Fibroblast of lung (primary cell): ENCODE measurements around the gene TP53BP1. TPM values are rescaled to one million over a fixed set of nuclear protein-coding genes. Genes with fewer than 3 reads are reported as not detected.
"Not testable (repeated sequence)": the region's sequence is repeated elsewhere in the genome, so short reads cannot be mapped to it uniquely, and the experiment has no call there.

ENCODE experiments used
- DNase-seq, 2 donors: peaks; one replicate each; pipeline versions ENCODE4 v3.0.0 to v3.0.0-alpha.2; 2010; ENCODE audit warnings: low read depth in 2 of 2
- H2AFZ ChIP-seq: 2 replicates; pipeline ENCODE4 v1.5.1; 2012; ENCODE audit warnings: low read length, control low read depth, inconsistent platforms
- H3K27ac ChIP-seq: 2 replicates; pipeline ENCODE4 v1.5.1; 2011; ENCODE audit warnings: low read length, control low read depth; ENCODE audit not compliant: insufficient read depth
- H3K27me3 ChIP-seq: 2 replicates; pipeline ENCODE4 v1.5.1; 2011; ENCODE audit warnings: mild to moderate bottlenecking, low read length; ENCODE audit not compliant: control insufficient read depth, insufficient read depth
- H3K36me3 ChIP-seq: 2 replicates; pipeline ENCODE4 v1.5.1; 2011; ENCODE audit warnings: low read length; ENCODE audit not compliant: control insufficient read depth, insufficient read depth
- H3K4me1 ChIP-seq: 2 replicates; pipeline ENCODE4 v1.5.1; 2011; ENCODE audit warnings: low read length; ENCODE audit not compliant: control insufficient read depth, insufficient read depth; ENCODE audit errors: extremely low read depth
- H3K4me2 ChIP-seq: 2 replicates; pipeline ENCODE4 v1.5.1; 2011; ENCODE audit warnings: low read length, control low read depth; ENCODE audit not compliant: insufficient read depth; ENCODE audit errors: extremely low read depth
- H3K4me3 ChIP-seq, 4 experiments: fragments of 200-600 bp in 1 of 4; sonication (generic) in 1 of 4; replicated peaks in 1 of 4; 2 replicates each; pipeline ENCODE4 v1.5.1; 2011 to 2016; ENCODE audit warnings: low read length in 4 of 4, low read depth in 3 of 4, mild to moderate bottlenecking in 3 of 4, control low read depth in 2 of 4, inconsistent platforms in 1 of 4, mixed read lengths in 1 of 4; ENCODE audit not compliant: insufficient read depth in 1 of 4; ENCODE audit errors: control extremely low read depth in 1 of 4
- H3K79me2 ChIP-seq: 2 replicates; pipeline ENCODE4 v1.5.1; 2012; ENCODE audit warnings: mild to moderate bottlenecking, low read length, inconsistent platforms; ENCODE audit not compliant: control insufficient read depth, insufficient read depth
- H3K9ac ChIP-seq: 2 replicates; pipeline ENCODE4 v1.5.1; 2011; ENCODE audit warnings: mild to moderate bottlenecking, low read length, control low read depth; ENCODE audit not compliant: insufficient read depth
- H3K9me3 ChIP-seq: 2 replicates; pipeline ENCODE4 v1.5.1; 2012; ENCODE audit warnings: low read depth, low read length; ENCODE audit not compliant: control insufficient read depth, insufficient read depth
- H4K20me1 ChIP-seq: 2 replicates; pipeline ENCODE4 v1.5.1; 2011; ENCODE audit warnings: low read length; ENCODE audit not compliant: control insufficient read depth, insufficient read depth; ENCODE audit errors: extremely low read depth
- CTCF ChIP-seq, 2 donors: IDR thresholded peaks in 1 of 2; conservative IDR thresholded peaks in 1 of 2; 1 replicate in 1 of 2; 2 replicates in 1 of 2; pipeline ENCODE4 v1.5.1; 2011 to 2012; ENCODE audit warnings: low read length in 2 of 2, control low read depth in 1 of 2, inconsistent platforms in 1 of 2, low read depth in 1 of 2, mild to moderate bottlenecking in 1 of 2
- EZH2 ChIP-seq: IDR thresholded peaks from 2 replicates; pipeline ENCODE4 v1.5.1; 2012; ENCODE audit warnings: low read length, control low read depth, mild to moderate bottlenecking; ENCODE audit errors: missing control alignments
- polyA plus RNA-seq, 2 donors: library from polyadenylated mRNA; depleted of rRNA in 1 of 2; stranded (reverse) in 1 of 2; unstranded in 1 of 2; fragments of >200 nt; gene quantifications; 2 replicates each; pipeline ENCODE4 v1.2.1, GENCODE V29; 2011 to 2012; ENCODE audit warnings: missing spikeins in 1 of 2
- total RNA-seq: library from RNA; depleted of rRNA; stranded (reverse); fragments of >200 nt; gene quantifications from 2 replicates; pipeline ENCODE4 v1.2.1, GENCODE V29; 2014

The TP53BP1 gene
- total and polyA plus RNA-seq, 2 donors (not counting 1 experiment from before 2014, with no cell fraction given): 38.8 to 132 TPM

- Histone ChIP-seq H3K27me3 (no peaks in the 10 kb centered on the region), H3K79me2 (no peaks in the 10 kb centered on the region), H3K27ac (no peak overlapping the region), H3K4me1 (no peaks in the 10 kb centered on the region), H3K36me3 (peaks cover 15% of the 10 kb centered on the region), H3K9me3 (no peaks in the 10 kb centered on the region), H3K4me2 (no peak overlapping the region), H3K4me3 (no peak overlapping the region), H3K9ac (no peak overlapping the region), H2AFZ (no peak overlapping the region), H4K20me1 (no peaks in the 10 kb centered on the region)
- no peak for TF ChIP-seq EZH2
- TF ChIP-seq CTCF (conservative IDR thresholded peaks at IDR 0.05 in 1 of 2, IDR thresholded peaks at IDR 0.05 in 1 of 2; ENCODE audit: low read depth in 1 of 2, low read length in 2 of 2): no peak
- DNase-seq: no peak
Measured at GRCh38 chr15:43404130-43404529, 88.8 kb downstream of the TP53BP1 start.

DNA sequence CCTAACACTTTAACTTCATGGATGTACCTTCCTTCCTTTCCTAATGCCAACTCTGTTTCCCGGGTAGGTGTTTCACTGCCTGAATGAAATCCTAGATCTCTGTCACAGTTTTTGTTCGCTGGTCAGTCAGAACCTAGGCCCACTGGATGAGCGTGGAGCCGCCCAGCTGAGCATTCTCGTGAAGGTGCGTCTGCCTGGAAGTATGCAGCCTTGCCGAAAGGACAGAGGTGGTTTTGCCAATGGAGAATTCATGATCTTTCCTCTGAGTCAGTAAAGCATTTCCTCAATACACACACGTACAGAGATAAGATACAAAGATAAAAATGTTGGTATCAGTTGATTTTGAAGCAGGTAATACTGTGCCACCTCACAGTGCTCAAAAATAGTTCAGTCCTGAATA lies 89.3 kb downstream of the TP53BP1 start:
- Histone ChIP-seq H3K4me3 (no peak overlapping the region), H3K9me3 (no peaks in the 10 kb centered on the region), H3K27ac (no peak overlapping the region), H4K20me1 (no peaks in the 10 kb centered on the region), H3K36me3 (peaks cover 11% of the 10 kb centered on the region), H3K79me2 (no peaks in the 10 kb centered on the region), H3K4me2 (no peak overlapping the region), H3K4me1 (no peaks in the 10 kb centered on the region), H2AFZ (no peak overlapping the region), H3K9ac (no peak overlapping the region), H3K27me3 (no peaks in the 10 kb centered on the region)
- TF ChIP-seq CTCF (conservative IDR thresholded peaks at IDR 0.05 in 1 of 2, IDR thresholded peaks at IDR 0.05 in 1 of 2; ENCODE audit: low read depth in 1 of 2, low read length in 2 of 2): no peak
- TF ChIP-seq EZH2: no peak
- DNase-seq: no peak

GRCh38 chr15:43402255-43402654 lies 90.7 kb downstream of the TP53BP1 start:
- no peak overlapping the region for H3K4me3 ChIP-seq
- H4K20me1 ChIP-seq: no peaks in the 10 kb centered on the region
- H3K79me2 ChIP-seq: no peaks in the 10 kb centered on the region
- TF ChIP-seq EZH2: no peak
- TF ChIP-seq CTCF (conservative IDR thresholded peaks at IDR 0.05 in 1 of 2, IDR thresholded peaks at IDR 0.05 in 1 of 2; ENCODE audit: low read depth in 1 of 2, low read length in 2 of 2): no peak
- H3K27me3 ChIP-seq: no peaks in the 10 kb centered on the region
- no peak overlapping the region for H3K27ac ChIP-seq
- H3K4me1 ChIP-seq: no peaks in the 10 kb centered on the region
- no peak overlapping the region for H3K4me2 ChIP-seq
- no peak for DNase-seq
- H2AFZ ChIP-seq: no peak overlapping the region
- no peak overlapping the region for H3K9ac ChIP-seq
- H3K9me3 ChIP-seq: no peaks in the 10 kb centered on the region
- peaks cover 14% of the 10 kb centered on the region for H3K36me3 ChIP-seq

DNA sequence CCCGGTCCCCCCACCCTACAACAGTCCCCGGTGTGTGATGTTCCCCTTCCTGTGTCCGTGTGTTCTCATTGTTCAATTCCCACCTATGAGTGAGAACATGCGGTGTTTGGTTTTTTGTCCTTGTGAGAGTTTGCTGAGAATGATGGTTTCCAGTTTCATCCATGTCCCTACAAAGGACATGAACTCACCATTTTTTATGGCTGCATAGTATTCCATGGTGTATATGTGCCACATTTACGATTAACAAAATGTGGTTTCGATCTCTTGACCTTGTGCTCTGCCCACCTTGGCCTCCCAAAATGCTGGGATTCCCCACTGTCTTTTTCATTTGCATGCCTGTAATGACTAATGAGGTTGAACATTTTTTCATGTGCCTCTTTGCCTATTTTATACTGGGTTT lies 99.4 kb downstream of the TP53BP1 start:
- not testable (repeated sequence) for H4K20me1 ChIP-seq, H3K79me2 ChIP-seq, H3K9me3 ChIP-seq, H3K4me3 ChIP-seq, H2AFZ ChIP-seq, H3K27me3 ChIP-seq, H3K4me2 ChIP-seq, H3K27ac ChIP-seq, H3K36me3 ChIP-seq, H3K9ac ChIP-seq, H3K4me1 ChIP-seq, DNase-seq
